Activated T-cell treated with anti-CD3 and anti-CD28 coated beads, Interleukin-2, amount 50 U/mL, for 1 hour (primary cell): ENCODE measurements around the gene DDX49.

ENCODE experiments used
- DNase-seq: peaks from one replicate; pipeline ENCODE4 v3.0.0-alpha.2; 2020

The DDX49 gene, protein sequence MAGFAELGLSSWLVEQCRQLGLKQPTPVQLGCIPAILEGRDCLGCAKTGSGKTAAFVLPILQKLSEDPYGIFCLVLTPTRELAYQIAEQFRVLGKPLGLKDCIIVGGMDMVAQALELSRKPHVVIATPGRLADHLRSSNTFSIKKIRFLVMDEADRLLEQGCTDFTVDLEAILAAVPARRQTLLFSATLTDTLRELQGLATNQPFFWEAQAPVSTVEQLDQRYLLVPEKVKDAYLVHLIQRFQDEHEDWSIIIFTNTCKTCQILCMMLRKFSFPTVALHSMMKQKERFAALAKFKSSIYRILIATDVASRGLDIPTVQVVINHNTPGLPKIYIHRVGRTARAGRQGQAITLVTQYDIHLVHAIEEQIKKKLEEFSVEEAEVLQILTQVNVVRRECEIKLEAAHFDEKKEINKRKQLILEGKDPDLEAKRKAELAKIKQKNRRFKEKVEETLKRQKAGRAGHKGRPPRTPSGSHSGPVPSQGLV

DNA sequence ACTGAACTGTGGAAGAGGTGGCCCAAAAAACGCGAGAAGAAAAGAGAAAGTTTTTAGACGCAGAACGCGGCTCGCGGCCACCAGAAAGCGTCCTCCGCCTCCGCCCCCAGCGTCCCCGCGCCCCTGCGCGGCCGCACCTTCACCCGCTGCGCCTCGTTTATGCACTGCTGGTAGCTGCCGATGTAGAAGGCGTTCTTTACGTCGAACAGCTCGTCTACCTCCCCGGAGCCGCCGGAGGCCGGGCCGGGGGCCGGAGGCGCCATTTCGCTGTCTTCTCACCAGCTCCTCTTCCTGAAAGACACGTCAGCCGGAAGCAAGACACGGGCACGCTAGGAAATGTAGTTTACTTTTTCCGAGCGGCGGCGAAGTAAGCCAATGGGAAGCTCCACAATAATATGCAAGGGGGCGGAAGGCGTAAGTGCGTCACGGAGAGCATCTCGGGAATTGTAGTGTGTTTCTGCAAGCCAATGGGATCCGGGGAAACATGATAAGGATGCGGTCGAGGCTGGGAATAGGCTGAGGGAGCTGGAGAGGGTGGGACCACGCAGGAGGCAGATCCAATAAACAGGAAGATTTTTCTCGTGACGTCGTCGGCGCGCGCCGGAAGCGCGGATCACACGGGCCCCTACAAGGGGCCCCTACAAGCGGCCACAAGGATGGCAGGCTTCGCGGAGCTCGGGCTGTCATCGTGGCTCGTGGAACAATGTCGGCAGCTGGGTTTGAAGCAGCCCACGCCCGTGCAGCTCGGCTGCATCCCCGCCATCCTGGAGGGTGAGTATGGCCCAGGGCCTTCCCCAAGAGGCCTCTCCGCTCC, at the start of gene DDX49, which contains the start of gene COPE:
TSS of gene DDX49 (plus strand) at position 630 of the 814 bp plus-strand sequence. CDS start at position 657, 27 bp downstream.
TSS of gene COPE (minus strand) at position 302 of the 814 bp plus-strand sequence. CDS start at position 263, 39 bp downstream.
- DNase-seq, result peak; percentile 96

DNA sequence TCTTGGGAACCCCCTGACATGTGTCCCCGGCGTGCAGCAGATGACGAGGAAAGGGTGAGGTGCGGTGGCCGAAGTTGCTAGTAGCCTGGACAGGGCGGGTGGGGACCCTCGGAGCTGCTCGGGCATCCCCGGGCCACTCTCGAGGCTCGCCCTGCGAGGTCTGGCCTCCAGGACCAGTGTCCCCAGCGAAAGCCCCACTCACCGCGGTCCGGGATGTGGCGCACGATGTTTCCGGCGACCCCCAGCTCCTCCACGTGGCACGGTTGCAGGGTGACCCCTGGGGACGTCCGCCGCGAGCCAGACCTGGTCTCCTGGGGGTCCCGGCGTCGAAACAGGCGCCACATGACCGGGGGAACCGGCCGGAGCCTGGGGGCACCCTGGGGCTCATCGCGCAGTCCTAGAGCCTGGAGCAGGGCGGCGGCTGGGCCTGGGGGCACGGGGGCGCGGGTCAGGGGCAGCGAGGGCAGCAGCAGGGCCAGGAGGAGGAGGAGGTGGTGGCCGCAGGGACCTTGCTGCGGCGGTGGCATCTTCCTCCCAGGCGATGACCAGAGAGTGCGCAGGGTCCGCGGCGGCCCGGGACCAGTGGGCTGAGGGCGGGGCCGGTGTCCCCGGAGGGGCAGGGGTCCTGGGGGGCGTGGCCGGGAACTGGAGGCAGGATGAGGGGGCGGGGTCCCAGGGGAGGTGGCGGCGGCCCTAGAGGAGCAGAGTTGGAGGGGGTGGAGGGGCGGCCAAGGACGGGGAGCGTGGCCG, 49.6 kb upstream of the DDX49 start:
- no peak for DNase-seq

DNA sequence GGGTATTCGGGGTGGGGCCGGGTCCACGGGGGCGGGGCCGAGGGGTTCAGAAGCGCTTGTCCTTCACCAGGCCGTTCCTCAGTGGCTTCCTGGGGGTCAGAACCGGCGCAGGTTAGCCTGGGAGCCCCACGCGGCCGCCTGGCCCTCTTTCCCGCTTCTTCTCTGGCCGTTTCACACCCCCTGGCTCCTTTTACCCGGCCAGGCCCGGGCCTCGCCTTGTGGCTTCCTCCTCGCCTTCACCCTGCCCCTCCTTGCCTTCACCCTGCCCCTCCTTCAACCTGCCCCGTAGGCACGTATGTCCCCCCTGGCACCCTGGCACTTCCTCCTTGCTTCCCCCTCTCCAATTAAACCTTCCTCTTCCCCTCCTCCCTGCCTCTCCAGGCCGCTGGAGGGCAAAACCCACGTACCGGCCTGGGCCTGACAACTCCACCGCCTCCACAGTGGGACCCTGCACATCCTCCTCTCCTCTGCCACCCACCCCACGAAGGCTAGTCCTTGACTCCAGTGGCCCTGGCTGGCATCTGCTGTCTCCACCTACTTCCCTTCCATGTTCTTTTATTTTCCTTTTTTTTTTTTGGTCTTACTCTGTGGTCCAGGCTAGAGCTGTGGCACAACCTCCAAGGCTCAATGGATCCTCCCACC, 48.9 kb upstream of the DDX49 start:
- no peak for DNase-seq

DNA sequence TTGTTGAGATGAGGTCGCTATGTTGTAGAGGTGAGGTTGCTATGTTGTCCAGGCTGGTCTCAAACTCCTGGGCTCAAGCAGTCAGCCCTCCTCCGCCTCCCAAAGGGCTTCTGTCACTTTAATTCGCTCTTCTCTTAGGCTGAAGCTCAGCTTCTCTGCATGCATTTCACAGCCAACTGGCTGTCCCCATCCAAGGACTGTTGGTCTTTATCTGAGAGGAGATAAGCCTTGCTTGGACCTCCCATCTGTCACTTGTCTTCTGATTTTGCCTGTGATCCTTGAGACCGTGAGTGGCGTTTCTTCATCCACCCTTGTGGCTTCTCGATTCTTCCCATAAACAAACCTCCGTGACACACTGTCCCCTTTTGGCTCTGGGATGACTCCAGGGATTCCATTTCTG, 48.0 kb upstream of the DDX49 start:
- DNase-seq, result no peak

DNA sequence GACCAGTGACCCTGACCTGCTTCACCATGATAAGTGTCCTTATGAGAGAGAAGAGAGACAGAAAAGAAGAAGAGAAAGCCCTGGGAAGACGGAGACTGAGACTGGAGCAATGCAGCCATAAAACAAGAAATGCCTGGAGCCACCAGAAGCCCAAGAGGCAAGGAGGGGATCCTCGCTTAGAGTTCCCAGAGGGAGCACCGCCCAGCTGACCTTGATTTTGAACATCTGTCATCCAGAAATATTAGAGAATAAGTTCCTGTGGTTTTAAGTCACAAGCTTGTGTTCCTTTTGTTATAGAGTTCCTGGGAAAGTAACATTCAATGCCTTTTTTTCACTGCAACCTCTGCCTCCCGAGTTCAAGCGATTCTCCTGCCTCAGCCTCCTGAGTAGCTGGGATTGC, 43.8 kb upstream of the DDX49 start:
- DNase-seq, result no peak

DNA sequence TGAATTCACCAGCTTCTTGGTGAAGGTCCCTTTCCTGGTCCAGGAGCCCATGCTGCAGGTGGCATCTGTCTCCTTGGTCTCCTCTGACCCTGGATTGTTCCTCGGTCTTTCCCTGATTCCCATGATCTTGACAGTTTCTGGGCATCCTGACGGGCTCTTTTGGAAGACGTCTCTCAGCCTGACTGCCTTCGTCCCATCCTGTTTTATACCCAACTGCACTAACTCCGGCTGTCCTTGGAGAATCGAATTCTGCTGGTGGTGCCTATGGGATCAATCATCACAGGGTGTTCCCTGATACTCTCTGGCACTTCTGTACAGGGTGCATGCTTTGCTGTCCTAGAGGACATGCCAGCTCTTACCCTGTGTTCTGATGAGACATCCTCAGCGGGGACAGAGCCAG, 42.6 kb upstream of the DDX49 start:
- DNase-seq, result no peak

DNA sequence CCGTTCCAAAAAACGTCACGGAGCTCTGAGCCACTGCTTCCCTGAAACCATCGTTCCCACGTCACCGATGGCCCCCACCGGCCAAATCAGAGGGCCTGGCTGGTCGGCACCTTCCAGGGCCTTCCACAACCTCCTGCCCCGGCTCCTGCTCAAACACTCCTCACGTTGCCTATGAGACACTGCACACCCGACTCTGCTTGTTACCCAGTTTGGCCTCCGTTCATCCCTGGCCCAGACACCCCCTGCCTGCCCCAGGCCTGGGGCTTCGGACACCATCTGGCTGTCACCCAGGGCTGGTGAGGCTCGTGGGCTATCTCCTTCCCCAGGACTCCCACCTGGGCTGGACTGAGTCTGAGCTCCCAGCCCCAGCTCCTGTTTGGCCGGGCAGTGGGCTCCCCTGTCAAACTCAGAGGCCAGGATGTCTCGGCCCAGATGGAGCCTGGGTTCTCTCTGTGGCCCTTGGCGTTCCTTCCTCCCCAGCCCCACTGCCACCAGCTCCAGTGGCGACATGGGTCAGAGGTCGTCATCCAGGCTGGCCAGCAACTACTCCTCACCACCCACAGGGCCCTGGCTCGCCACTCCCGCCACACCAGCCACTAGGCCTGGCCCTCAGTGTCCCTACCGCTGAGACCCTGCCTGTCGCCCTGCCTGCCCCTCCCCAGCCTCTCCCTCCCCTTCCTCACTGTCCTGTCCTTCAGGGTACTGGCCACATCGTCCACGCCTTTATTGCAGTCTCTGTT, 41.3 kb upstream of the DDX49 start:
- no peak for DNase-seq

DNA sequence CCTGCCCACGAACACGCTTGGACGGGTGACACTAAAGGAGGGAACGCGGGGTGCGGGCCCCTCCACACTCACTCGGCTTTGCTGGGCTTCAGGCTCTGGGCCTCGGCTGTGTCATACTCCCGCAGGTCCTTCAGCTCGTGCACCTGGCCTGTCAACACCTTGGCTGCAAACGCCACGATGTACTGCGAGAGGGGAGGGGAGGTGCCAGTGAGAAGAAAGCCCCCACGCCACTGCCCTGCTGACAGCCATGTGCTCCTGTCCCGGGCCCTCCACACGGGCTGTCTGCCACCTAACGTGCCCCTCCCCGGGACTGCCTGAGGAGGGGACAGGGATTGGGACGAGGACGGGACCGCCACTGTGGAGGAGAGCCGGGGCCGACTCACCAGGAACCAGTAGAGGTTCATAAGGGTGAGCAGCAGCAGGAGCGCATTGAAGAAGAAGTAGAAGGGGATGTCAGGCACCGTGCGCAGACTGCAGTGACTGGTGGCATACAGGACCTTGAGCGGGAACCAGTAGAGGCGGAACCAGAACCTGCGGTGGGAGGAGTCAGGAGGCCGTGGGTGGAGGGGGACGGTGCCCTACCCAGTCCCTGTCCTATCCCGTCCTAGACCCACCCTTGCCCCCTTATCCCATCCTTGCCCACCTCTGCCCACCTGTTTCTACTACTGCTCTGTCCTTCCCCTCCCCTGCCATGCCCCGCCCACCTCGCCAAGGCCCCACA, 40.5 kb upstream of the DDX49 start:
- DNase-seq, result no peak

DNA sequence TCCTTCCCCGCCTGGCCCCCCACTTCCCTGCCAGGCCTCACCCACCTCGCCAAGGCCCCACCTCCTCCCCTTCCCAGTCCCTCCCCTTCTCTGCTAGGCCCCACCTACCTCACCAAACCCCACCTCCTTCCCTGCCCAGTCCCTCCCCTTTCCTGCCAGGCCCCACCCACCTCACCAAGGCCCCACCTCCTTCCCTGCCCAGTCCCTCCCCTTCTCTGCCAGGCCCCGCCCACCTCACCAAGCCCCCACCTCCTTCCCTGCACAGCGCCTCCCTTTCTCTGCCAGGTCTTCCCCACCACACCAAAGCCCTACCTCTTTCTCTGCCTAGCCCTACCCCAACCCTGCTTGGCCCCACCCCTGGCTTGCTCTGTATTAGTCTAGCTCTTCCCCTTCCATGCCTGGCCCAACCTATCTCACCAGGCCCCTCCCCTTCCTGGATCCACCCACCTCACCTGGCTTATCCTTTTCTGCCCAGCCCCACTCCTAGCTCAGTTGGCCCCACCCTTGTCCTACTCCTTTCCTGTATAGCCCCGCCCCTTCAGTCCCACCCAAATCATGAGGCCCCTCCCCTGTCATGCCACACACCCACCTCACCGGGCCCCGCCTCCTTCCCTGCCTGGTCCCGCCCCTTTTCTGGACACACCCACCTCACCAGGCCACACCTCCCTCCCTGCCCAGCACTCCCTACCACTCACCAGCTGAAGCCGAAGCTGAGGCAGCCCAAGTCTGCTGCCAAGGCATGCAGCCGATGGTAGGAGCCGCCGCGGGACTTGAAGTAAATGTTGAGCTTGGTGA, 39.7 kb upstream of the DDX49 start:
- DNase-seq, result no peak

DNA sequence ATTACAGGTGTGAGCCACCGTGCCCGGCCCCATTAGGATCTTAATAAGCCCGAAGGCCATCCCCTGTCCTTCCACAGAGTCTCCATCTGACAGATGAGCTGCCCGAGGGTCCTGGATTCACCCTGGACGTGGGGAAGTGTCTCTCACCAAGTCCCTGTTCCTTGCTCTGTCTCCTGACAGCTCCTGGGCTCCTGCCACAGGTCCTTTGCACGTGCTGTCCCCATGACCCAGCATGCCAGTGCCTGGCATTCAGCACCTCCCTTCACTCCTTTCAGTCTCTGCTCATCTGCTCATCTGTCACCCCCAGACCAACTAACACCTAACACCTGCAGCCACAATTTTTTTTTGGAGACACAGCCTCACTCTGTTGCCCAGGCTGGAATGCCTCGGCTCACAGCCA, 38.0 kb upstream of the DDX49 start:
- DNase-seq, result no peak

DNA sequence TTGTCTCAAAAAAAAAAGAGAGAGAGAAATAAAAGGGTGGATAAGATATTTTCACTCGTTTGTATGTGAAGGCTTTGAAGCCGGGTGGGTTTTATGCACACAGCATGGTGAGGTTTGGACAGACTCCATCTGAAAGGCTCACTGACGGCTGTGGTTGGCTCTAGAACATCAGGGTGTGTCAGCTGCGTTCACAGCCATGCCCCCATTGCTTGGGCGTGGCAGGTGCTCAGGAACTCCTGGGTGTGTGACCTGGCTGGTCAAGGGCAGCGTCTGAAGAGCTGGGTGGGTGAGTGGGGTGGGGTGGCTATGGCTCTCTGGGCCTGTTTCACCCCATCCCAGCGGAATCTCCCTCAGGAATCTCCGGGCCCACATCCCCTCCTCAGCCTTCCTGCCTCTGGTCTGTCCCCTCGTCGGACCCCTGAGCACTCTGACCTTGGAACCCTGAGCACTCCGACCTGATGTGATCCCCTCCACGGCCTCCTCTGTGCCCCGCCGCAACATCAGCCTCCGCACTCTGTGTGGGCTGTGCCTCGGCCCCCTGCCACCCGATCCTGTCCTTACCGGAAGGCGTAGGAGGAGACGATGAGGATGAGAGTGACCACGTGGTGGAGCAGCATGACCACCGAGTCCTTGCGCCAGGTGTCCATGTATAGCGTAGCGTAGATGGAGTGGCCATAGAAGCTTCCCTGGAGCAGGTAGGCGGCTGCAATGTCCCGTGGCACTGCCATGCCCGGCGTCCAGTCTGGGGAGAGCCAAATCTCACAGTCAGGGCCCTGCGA, 35.8 kb upstream of the DDX49 start:
- DNase-seq, result no peak

DNA sequence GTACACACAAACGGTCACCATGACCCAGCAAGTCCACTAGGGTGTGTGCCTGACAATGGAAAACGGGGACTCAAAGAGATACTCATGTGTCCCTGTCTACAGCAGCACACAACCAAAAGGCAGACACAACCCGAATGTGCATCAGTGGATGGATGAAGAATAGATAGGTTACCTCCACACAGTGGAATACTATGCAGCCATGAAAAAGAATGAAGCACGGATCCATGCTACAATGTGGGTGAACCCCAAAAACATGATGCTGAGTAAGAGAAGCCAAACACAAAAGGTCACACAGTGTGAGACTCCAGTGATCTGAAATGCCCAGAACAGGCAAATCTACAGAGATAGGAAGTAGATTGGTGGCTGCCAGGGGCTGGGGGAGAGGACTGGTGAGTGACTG, 32.5 kb upstream of the DDX49 start:
- no peak for DNase-seq

DNA sequence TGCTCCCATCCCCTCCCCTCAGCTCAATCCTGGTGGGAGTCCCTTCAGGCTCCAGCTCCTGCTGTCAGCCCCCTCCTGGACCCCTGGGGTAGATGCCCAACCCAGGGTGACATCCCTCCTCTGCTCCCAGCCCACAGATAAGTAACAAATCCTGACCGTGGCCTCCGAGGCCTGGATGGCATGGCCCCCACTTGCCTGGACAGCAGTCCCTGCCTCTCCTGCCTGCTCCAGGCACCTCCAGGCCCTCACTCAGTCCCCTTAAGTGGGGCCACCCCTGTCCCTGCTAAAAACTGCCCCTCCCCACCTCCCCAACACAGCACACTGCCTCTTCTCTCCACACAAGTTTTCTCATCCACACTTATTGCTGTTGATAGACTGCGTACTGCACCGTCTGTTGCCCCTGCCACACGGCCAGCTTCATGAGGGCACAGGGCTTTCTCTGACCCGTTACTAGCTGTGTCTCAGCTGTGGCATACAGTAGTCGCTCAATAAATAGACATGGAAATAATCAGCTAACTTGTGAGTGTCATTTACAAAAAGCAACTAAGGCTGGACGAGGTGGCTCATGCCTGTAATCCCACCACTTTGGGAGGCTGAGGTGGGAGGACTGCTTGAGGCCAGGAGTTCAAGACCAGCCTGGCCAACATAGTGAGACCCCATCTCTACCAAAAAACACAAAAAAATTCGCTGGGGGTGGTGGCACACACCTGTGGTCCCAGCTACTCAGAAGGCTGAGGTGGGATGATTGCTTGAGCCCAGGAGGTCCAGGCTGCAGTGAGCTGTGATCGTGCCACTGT, 29.4 kb upstream of the DDX49 start:
- DNase-seq, result no peak

DNA sequence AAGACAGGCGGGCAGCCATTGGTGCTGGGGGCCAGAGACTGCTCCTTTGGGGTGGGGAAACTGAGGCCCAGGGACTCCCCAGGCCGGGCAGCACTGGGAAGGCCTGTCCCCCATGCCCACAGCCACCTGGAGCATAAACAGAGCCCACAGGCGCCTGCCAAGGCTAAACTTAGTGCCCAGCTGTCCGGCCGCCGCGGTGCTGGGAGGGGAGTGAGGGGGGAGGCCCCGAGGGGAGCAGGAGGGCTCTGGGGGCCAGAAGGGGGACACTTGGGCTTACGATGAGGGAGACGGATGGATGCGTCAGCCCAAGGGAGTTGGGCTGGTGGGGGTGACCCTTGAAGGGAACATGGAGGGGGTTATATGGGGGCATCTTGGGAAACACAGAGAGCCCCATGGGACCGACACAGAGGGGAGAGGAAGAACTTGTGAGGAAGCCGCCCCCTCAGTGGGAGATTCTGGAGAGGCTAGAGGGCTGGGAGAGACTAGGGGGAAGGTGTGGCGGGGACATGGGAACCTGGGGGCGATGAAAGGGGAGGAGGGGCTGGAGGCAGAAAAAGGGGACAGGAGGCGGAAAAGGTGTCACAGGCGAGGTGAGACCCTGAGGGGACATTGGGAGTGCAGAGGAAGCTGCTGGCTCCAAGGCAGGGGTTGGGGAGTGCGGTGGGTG, 25.8 kb upstream of the DDX49 start:
- DNase-seq, result no peak

DNA sequence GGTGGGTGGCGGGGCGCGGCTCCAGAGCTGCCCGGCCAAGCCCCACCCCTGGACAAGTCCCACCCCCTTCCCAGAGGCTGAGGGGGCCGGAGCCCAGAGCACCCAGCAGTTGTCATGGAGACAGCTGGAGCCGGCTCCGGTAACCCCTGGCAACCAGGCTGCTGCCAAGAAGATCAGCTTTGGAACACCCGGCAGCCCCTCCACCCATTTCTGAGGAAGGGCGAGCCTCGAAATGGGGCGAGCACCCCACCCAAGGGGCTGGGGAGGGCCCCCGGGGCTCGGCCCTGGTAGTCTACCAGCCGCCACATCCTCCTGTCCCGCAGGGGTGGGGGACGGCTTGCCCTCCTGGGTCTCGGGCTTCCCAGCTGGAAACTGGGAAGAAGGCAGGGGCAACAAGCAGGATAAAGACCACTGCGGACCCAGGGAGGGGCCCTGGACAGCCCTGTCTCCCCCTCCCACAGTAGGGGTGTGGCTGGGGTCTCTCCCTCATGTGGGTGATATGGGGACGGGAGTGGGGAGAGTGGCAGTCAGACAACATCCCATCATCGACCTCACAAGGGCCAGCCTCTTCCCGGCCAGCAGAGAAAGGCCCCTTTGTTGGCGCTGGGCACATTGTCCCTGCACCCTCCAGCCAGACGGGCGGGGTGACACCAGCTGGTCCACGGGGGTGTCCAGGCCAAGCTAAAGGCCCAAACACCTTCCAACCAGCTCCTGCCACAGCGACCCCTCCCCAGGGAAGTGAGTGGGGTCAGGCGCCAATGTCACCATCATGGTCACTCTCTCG, 25.1 kb upstream of the DDX49 start:
- no peak for DNase-seq

DNA sequence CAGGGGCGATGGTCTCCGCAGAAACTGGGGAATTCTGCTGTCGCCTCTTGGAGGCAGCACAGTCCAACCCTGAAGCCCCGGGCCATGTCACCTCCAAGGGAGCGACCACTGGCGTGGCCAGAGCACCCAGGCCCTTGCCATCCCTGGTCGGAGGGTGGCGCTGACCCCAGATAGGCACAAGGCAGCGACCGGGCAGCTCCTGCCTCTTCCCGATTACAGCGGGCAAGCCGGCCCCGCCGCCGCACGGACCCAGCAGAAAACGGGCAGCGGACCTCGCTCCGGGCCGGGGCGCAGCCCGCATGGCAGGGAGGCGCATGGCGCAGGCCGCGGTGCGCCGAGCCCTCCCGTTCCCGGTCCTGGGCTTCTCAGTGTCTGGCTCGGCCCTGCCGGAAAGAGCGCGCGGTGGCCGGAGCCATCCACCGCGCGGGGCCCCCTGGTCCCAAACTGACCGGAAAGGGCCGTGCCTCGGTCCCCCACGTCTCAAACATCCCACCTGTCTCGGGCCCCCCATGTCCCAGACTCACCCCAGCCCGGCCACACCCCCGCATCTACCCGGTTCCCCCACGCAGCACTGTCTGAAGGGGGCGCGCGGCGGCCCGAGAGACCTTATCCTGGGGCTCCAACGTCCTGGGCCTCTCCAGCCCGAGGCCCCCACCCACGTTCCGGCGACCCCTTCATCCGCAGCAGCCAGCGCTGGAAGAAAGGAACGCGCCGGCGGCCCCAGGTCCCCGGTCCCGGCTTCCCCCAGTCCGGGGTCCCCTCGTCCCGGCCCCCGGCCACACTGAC, 24.3 kb upstream of the DDX49 start:
- DNase-seq, result no peak
